Stomach (tissue), 4 donors: ENCODE data around the gene TRIM2.

Source experiments
- POLR2AphosphoS5 ChIP-seq, 3 donors: sonication (generic); formaldehyde crosslinking; IDR thresholded peaks; one replicate each; pipeline ENCODE4 v1.6.1; 2016; ENCODE audit warnings: antibody characterized with exemption in 3 of 3
- TF ChIP-seq, protein P1 (sequence below), 7 experiments: fragments of 450-650 bp in 4 of 7; fragments of 200-600 bp in 3 of 7; sonication (generic) in 3 of 7; IDR thresholded peaks; one replicate each; pipeline ENCODE4 v1.5.1; 2016 to 2019; ENCODE audit warnings: antibody characterized with exemption in 7 of 7, control low read depth in 2 of 7, mild to moderate bottlenecking in 1 of 7

DNA sequence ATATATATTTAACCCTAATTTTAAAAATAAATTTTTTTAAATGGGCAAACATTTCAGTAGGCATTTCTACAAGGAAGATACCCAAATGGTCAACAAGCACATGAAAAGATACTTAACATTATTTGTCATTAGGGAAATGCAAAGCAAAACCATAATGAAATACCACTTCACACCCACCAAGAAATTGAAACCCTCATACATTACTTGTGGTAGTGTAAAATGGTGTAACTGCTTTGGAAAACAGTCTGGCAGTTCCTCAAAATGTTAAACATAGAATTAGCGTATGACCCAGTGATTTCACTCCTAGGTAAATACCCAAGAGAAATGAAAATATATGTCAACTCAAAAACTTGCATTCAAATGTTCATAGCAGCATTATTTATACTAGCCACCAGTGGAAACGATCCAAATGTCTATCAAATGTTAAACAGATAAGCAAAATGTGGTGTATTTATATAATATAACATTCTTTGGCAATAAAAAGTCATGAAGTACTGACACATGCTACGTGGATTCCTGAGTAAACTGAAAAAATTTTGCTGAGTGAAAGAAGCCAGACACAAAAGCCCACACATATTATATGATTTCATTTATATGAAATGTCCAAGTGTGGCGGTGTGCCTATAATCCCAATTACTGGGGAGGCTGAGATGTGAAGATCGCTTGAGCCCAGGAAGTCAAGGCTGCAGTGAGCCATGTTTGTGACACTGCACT is 16.6 kb downstream of the TRIM2 start:
- no peak for TF ChIP-seq POLR2AphosphoS5 (IDR thresholded peaks at IDR 0.05)
- TF ChIP-seq, protein P1, sequence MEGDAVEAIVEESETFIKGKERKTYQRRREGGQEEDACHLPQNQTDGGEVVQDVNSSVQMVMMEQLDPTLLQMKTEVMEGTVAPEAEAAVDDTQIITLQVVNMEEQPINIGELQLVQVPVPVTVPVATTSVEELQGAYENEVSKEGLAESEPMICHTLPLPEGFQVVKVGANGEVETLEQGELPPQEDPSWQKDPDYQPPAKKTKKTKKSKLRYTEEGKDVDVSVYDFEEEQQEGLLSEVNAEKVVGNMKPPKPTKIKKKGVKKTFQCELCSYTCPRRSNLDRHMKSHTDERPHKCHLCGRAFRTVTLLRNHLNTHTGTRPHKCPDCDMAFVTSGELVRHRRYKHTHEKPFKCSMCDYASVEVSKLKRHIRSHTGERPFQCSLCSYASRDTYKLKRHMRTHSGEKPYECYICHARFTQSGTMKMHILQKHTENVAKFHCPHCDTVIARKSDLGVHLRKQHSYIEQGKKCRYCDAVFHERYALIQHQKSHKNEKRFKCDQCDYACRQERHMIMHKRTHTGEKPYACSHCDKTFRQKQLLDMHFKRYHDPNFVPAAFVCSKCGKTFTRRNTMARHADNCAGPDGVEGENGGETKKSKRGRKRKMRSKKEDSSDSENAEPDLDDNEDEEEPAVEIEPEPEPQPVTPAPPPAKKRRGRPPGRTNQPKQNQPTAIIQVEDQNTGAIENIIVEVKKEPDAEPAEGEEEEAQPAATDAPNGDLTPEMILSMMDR (IDR thresholded peaks at IDR 0.05): no peak
